Panc1 (cell line): ENCODE results near the gene MVP. TPM values are rescaled to one million over a fixed set of nuclear protein-coding genes. Genes with fewer than 3 reads are reported as not detected.
A peak's percentile ranks its signal among the peaks of the same experiment; 100 is the strongest.

Source experiments
- ATAC-seq: fragments of 200-7000 bp; cut with Tn5 transposase; 2 replicates; pipeline ENCODE4 v1.9.1; 2020; ENCODE audit warnings: mild to moderate bottlenecking, moderate library complexity
- BruUV-seq: library from RNA; stranded (reverse); fragments of 400-500 nt; replicated peaks from 2 replicates; lab custom pipeline; 2021; lab: Mats Ljungman, UMichigan
- CTCF ChIA-PET: fragments of 300-600 bp; sonication (Branson Sonifier 250); formaldehyde crosslinking; loops from one replicate; lab custom pipeline; 2022; ENCODE audit warnings: antibody characterized with exemption; lab: Charles Lee
- POLR2A ChIA-PET: fragments of 300-600 bp; sonication (Branson Sonifier 250); formaldehyde crosslinking; loops from one replicate; lab custom pipeline; 2022; ENCODE audit warnings: antibody characterized with exemption; lab: Charles Lee
- DNase-seq: peaks from one replicate; pipeline ENCODE4 v3.0.0-alpha.2; 2010; ENCODE audit warnings: low read depth, low spot score
- H3K27ac ChIP-seq: 2 replicates; pipeline ENCODE4 v1.5.1; 2011; ENCODE audit warnings: mild to moderate bottlenecking, low read length, inconsistent platforms
- H3K27me3 ChIP-seq: fragments of 200-500 bp; sonication (Bioruptor generic); 2 replicates; pipeline ENCODE4 v1.6.0; 2014; ENCODE audit warnings: low read length, inconsistent platforms; ENCODE audit not compliant: control insufficient read depth, insufficient read depth
- H3K36me3 ChIP-seq: fragments of 200-500 bp; sonication (Bioruptor generic); 2 replicates; pipeline ENCODE4 v1.5.1; 2014; ENCODE audit warnings: inconsistent platforms, mild to moderate bottlenecking, low read length, moderate library complexity; ENCODE audit not compliant: control insufficient read depth, insufficient read depth
- H3K4me1 ChIP-seq: 2 replicates; pipeline ENCODE4 v1.5.1; 2011; ENCODE audit warnings: inconsistent platforms, mild to moderate bottlenecking, low read length, moderate library complexity; ENCODE audit not compliant: control insufficient read depth, insufficient read depth
- H3K4me3 ChIP-seq, 2 experiments: 2 replicates each; pipeline ENCODE4 v1.5.1; 2011 to 2012; ENCODE audit warnings: low read depth in 2 of 2, low read length in 2 of 2, mild to moderate bottlenecking in 2 of 2, inconsistent platforms in 1 of 2, moderate library complexity in 1 of 2
- H3K9me3 ChIP-seq: fragments of 200-500 bp; sonication (Bioruptor generic); 2 replicates; pipeline ENCODE4 v1.5.1; 2014; ENCODE audit warnings: low read depth, mild to moderate bottlenecking, inconsistent platforms, low read length, moderate library complexity; ENCODE audit not compliant: control insufficient read depth, insufficient read depth
- CTCF ChIP-seq: fragments of 450-650 bp; IDR thresholded peaks from 2 replicates; pipeline ENCODE4 v1.5.1; 2017; ENCODE audit warnings: mild to moderate bottlenecking
- POLR2AphosphoS5 ChIP-seq: IDR thresholded peaks from 2 replicates; pipeline ENCODE4 v1.6.1; 2012; ENCODE audit warnings: mild to moderate bottlenecking, low read depth, low read length, moderate library complexity
- REST ChIP-seq, 2 experiments: IDR thresholded peaks; 2 replicates each; pipeline ENCODE4 v1.6.1; 2011 to 2012; ENCODE audit warnings: low read depth in 2 of 2, control low read depth in 1 of 2, low read length in 1 of 2, mild to moderate bottlenecking in 1 of 2, moderate library complexity in 1 of 2; ENCODE audit not compliant: insufficient read depth in 1 of 2
- SIN3A ChIP-seq: IDR thresholded peaks from 2 replicates; pipeline ENCODE4 v1.6.1; 2012; ENCODE audit warnings: low read depth, mild to moderate bottlenecking, low read length, moderate library complexity, borderline replicate concordance; ENCODE audit not compliant: insufficient read depth
- TCF7L2 ChIP-seq: IDR thresholded peaks from 2 replicates; pipeline ENCODE4 v1.6.1; 2011; ENCODE audit warnings: mild to moderate bottlenecking, low read depth, low read length, inconsistent platforms
- in situ Hi-C: cut with HindIII; loops from 2 replicates; pipeline ENCODE4 v1.10.0; 2016; ENCODE audit warnings: low sequenced_read_pairs, low pct_unique_long_range_greater_than_20kb
- intact Hi-C: fragments of 100-400 bp; cut with micrococcal nuclease; formaldehyde crosslinking; loops from one replicate; pipeline ENCODE4 v1.10.0; 2022; ENCODE audit not compliant: unreplicated experiment
- total RNA-seq: library from RNA; stranded (reverse); gene quantifications from one replicate; pipeline ENCODE4 v1.2.1, GENCODE V29; 2021; ENCODE audit not compliant: unreplicated experiment

The MVP gene
- total RNA-seq, 1 experiment from 2014 or later: 107 TPM

GRCh38 chr16:29806641-29807425 is 13.4 kb upstream of the MVP start:
- peak overlapping the region; percentile 83 for H3K27ac ChIP-seq
- ChIA-PET POLR2A (interaction anchor here (0.5 to 1.3 kb wide), 3 partner anchors 17 to 966 kb away, joined by 3 to 9 read pairs (median 5); no protein-coding TSS in a partner anchor), CTCF (interaction anchor here (0.5 kb wide), 1 partner anchor 112 kb away, joined by 6 read pairs; no protein-coding TSS in a partner anchor)
- intact Hi-C loops: no loop called here
- peak overlapping the region; percentile 83 to 89 for H3K4me3 ChIP-seq
- H3K9me3 ChIP-seq: no peaks in the 10 kb centered on the region
- no TSS peak for BruUV-seq
- TF ChIP-seq REST (IDR thresholded peaks at IDR 0.05; ENCODE audit: insufficient read depth in 1 of 2, low read depth in 2 of 2, low read length in 1 of 2): 0 out of 4 replicates have a peak, but pooled peaks of 1 of the 2 experiments have one; percentile 16
- no peak for TF ChIP-seq SIN3A
- TF ChIP-seq POLR2AphosphoS5: peak; percentile 79
- TF ChIP-seq CTCF: no peak
- TF ChIP-seq TCF7L2: no peak
- H3K4me1 ChIP-seq: peaks cover 33% of the 10 kb centered on the region
- no peaks in the 10 kb centered on the region for H3K27me3 ChIP-seq
- in situ Hi-C loops: no loop called here
- peak; percentile 40 for ATAC-seq
- H3K36me3 ChIP-seq: peaks cover 11% of the 10 kb centered on the region; the same call in 1 of the 2 replicates
- DNase-seq: no peak

- POLR2A ChIA-PET: interaction anchor here (0.5 to 1.3 kb wide), 3 partner anchors 18 to 967 kb away, joined by 3 to 5 read pairs (median 5); no protein-coding TSS in a partner anchor
- CTCF ChIA-PET: interaction anchor here (0.5 to 1.4 kb wide), 5 partner anchors 8 to 178 kb away, joined by 3 to 6 read pairs (median 4); partner anchors contain the start of genes MVP and PAGR1
- H3K9me3 ChIP-seq: no peaks in the 10 kb centered on the region
- in situ Hi-C loops: no loop called here
- H3K4me1 ChIP-seq: peaks cover 33% of the 10 kb centered on the region
- H3K4me3 ChIP-seq: peak overlapping the region; percentile 83 to 89
- H3K36me3 ChIP-seq: peaks cover 11% of the 10 kb centered on the region; the same call in 1 of the 2 replicates
- DNase-seq (no peak), ATAC-seq (peak; percentile 5)
- no peaks in the 10 kb centered on the region for H3K27me3 ChIP-seq
- intact Hi-C loops: no loop called here
- BruUV-seq: TSS peak; percentile 59
- peak overlapping the region; percentile 83 for H3K27ac ChIP-seq
- peak; percentile 42 for TF ChIP-seq CTCF
- TF ChIP-seq SIN3A: peak; percentile 84; the same call in 1 of the 2 replicates
- no peak for TF ChIP-seq REST (IDR thresholded peaks at IDR 0.05; ENCODE audit: insufficient read depth in 1 of 2, low read depth in 2 of 2, low read length in 1 of 2)
- no peak for TF ChIP-seq TCF7L2
- peak; percentile 69 for TF ChIP-seq POLR2AphosphoS5
Measured at GRCh38 chr16:29807426-29808218, 12.6 kb upstream of the MVP start.
